Measurements from ENCODE around the gene ASH1L. TPM values are rescaled to one million over a fixed set of nuclear protein-coding genes. Genes with fewer than 3 reads are reported as not detected.
"Not testable (repeated sequence)": the region's sequence is repeated elsewhere in the genome, so short reads cannot be mapped to it uniquely, and the experiment has no call there.

ASH1L gene
- polyA plus RNA-seq, 1 experiment, result 30.6 TPM

DNA sequence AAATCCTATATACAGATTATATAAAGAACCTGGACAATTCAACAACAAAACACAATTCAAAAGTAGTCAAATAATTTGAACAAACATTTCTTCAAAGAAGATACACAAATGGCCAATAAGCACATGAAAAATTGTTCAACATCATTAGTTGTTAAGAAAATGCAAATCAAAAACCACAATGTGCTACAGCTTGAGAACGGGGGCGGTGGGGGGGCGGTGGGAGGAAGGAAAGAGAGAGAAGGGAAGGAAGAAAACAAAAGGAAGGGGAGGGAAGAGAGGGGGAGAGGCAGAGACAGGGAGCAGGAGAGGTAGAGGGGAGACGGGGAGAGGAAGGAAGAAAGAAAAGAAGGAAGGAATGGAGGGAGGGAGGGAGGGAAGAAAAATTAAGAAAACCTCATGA is 44.1 kb downstream of the ASH1L start:
- Histone ChIP-seq H3K4me3 (ENCODE audit: low read depth, low read length) (no peak overlapping the region), H3K27ac (ENCODE audit: low read depth, low read length) (no peak overlapping the region), H3K27me3 (ENCODE audit: control insufficient read depth, insufficient read depth, low read length) (no peaks in the 10 kb centered on the region), H3K9me3 (ENCODE audit: control insufficient read depth, insufficient read depth, low read length) (no peaks in the 10 kb centered on the region)
- DNase-seq (ENCODE audit: low read depth, low spot score), result no peak
- TF ChIP-seq, protein P1, sequence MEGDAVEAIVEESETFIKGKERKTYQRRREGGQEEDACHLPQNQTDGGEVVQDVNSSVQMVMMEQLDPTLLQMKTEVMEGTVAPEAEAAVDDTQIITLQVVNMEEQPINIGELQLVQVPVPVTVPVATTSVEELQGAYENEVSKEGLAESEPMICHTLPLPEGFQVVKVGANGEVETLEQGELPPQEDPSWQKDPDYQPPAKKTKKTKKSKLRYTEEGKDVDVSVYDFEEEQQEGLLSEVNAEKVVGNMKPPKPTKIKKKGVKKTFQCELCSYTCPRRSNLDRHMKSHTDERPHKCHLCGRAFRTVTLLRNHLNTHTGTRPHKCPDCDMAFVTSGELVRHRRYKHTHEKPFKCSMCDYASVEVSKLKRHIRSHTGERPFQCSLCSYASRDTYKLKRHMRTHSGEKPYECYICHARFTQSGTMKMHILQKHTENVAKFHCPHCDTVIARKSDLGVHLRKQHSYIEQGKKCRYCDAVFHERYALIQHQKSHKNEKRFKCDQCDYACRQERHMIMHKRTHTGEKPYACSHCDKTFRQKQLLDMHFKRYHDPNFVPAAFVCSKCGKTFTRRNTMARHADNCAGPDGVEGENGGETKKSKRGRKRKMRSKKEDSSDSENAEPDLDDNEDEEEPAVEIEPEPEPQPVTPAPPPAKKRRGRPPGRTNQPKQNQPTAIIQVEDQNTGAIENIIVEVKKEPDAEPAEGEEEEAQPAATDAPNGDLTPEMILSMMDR (IDR thresholded peaks at IDR 0.05; ENCODE audit: low read depth, low read length), result no peak
- ChIA-PET POLR2A (no interaction called here), CTCF (no interaction called here)

DNA sequence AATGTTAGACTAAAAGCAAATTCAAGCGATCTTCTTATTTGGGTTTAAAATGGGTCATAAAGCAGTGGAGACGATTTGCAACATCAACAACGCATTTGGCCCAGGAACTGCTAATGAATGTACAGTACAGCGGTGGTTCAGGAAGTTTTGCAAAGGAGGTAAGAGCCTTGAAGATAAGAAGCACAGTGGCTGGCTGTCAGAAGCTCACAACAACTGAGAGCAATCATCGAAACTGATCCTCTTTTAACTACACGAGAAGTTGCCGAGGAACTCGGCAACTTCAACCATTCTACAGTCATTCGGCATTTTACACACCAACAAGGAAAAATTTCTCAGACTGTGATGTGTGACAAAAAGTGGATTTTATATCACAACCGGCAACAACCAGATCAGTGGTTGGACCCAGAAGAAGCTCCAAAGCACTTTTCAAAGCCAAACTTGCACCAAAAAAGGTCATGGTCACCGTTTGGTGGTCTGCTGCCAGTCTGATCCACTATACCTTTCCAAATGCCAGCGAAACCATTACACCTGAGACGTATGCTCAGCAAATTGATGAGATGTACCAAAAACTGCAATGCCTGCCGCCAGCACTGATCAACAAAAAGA is 47.9 kb downstream of the ASH1L start:
- ChIA-PET CTCF (interaction anchor here (1.0 to 1.3 kb wide), 2 partner anchors 13 to 14 kb away, joined by 4 to 7 read pairs; no protein-coding TSS in a partner anchor), POLR2A (interaction anchor here (0.7 kb wide), 1 partner anchor 13 kb away, joined by 3 read pairs; no protein-coding TSS in a partner anchor)
- TF ChIP-seq, protein P1 (IDR thresholded peaks at IDR 0.05; ENCODE audit: low read depth, low read length), result no peak
- no peaks in the 10 kb centered on the region for H3K27me3 ChIP-seq (ENCODE audit: control insufficient read depth, insufficient read depth, low read length)
- DNase-seq (ENCODE audit: low read depth, low spot score), result no peak
- H3K4me3 ChIP-seq (ENCODE audit: low read depth, low read length), result no peak overlapping the region
- H3K27ac ChIP-seq (ENCODE audit: low read depth, low read length), result no peak overlapping the region
- H3K9me3 ChIP-seq (ENCODE audit: control insufficient read depth, insufficient read depth, low read length), result no peaks in the 10 kb centered on the region

DNA sequence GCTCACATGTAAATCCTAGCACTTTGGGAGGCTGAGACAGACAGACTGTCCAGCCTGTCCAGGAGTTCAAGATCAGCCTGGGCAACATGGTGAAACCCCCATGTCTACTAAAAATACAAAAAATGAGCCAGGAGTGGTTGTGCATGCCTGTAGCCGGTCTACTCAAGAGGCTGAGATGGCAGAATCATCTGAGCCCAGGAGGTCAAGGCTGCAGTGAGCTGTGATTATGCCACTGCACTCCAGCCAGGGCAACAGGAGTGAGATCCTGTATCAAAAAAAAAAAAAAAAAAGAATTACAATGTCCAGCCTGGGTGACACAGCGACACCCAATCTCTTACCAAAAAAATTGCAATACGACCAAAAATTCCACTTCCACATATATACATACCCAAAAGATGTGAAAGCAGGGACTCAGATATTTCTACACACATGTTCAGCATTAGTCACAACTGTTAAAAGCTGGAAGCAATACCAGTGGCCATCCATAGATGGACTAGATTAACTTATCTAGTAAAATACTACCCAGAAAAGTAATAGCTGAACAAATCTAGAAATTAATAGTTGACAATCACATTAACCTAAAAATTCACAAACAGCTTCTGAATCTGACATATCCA is 49.2 kb downstream of the ASH1L start:
- CTCF ChIA-PET, result interaction anchor here (0.5 to 1.3 kb wide), 6 partner anchors 13 to 634 kb away, joined by 3 to 12 read pairs (median 4); no protein-coding TSS in a partner anchor
- no peaks in the 10 kb centered on the region for H3K27me3 ChIP-seq (ENCODE audit: control insufficient read depth, insufficient read depth, low read length)
- peak overlapping the region; percentile 52 for H3K27ac ChIP-seq (ENCODE audit: low read depth, low read length)
- no peak for DNase-seq (ENCODE audit: low read depth, low spot score)
- H3K4me3 ChIP-seq (ENCODE audit: low read depth, low read length), result no peak overlapping the region
- POLR2A ChIA-PET, result interaction anchor here (0.7 kb wide), 2 partner anchors 23 to 101 kb away, joined by 3 to 7 read pairs; no protein-coding TSS in a partner anchor
- TF ChIP-seq, protein P1 (IDR thresholded peaks at IDR 0.05; ENCODE audit: low read depth, low read length), result peak; percentile 27
- no peaks in the 10 kb centered on the region for H3K9me3 ChIP-seq (ENCODE audit: control insufficient read depth, insufficient read depth, low read length)

DNA sequence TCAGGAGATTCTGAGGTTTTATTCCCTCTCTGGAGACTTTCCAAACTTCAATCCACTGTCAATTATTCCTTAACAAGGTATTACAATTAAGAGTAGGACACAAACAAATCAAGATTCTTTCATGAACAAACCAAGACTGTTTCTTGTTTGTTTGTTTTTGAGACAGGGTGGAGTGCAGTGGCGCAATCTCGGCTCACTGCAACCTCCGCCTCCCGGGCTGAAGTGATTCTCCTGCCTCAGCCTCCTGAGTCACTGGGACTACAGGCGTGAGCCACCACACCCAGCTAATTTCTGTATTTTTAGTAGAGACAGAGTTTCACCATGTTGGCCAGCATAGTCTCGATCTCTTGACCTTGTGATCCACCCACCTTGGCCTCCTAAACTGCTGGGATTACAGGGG is 51.2 kb downstream of the ASH1L start:
- POLR2A ChIA-PET; H3K27me3 ChIP-seq (ENCODE audit: control insufficient read depth, insufficient read depth, low read length); CTCF ChIA-PET; H3K27ac ChIP-seq (ENCODE audit: low read depth, low read length); H3K9me3 ChIP-seq (ENCODE audit: control insufficient read depth, insufficient read depth, low read length); H3K4me3 ChIP-seq (ENCODE audit: low read depth, low read length); DNase-seq (ENCODE audit: low read depth, low spot score): not testable (repeated sequence)

DNA sequence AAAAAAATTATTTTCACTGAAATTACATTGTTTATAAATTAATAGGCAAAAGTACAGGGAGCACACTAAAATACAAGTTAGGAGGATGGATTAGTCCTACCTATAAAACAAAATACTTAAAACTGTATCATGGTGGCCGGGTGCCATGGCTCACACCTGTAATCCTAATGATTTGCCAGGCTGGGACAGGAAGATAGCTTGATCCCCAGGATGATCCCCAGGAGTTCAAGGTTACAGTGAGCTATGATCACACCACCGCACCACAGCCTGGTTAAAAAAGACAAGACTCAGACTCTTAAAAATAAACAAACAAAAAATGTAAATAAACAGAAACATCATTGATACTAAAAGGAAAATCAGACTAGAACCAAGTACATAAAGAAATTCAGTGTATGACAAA is 53.5 kb downstream of the ASH1L start:
- Histone ChIP-seq H3K4me3 (ENCODE audit: low read depth, low read length) (no peak overlapping the region), H3K27me3 (ENCODE audit: control insufficient read depth, insufficient read depth, low read length) (no peaks in the 10 kb centered on the region), H3K9me3 (ENCODE audit: control insufficient read depth, insufficient read depth, low read length) (no peaks in the 10 kb centered on the region), H3K27ac (ENCODE audit: low read depth, low read length) (no peak overlapping the region)
- DNase-seq (ENCODE audit: low read depth, low spot score), result no peak
- POLR2A ChIA-PET, result no interaction called here
- TF ChIP-seq, protein P1 (IDR thresholded peaks at IDR 0.05; ENCODE audit: low read depth, low read length), result no peak
- CTCF ChIA-PET, result no interaction called here
